Mesodermal cell (in vitro differentiated cells): ENCODE measurements around the gene KDM1A.

ENCODE experiments used
- H3K27ac ChIP-seq: 2 replicates; pipeline ENCODE4 v1.7.0; 2013; ENCODE audit warnings: mild to moderate bottlenecking, low read depth, low read length, moderate library complexity; ENCODE audit not compliant: severe bottlenecking
- H3K36me3 ChIP-seq: 2 replicates; pipeline ENCODE4 v1.7.1; 2013; ENCODE audit warnings: mild to moderate bottlenecking, low read length, moderate library complexity; ENCODE audit not compliant: control insufficient read depth, insufficient read depth
- H3K4me1 ChIP-seq: one replicate; pipeline ENCODE4 v1.7.1; 2013; ENCODE audit warnings: mild to moderate bottlenecking, low read length; ENCODE audit not compliant: insufficient read depth, control insufficient read depth, poor library complexity, severe bottlenecking
- H3K4me3 ChIP-seq: 2 replicates; pipeline ENCODE4 v1.7.0; 2013; ENCODE audit warnings: low read length, control low read depth, mild to moderate bottlenecking; ENCODE audit not compliant: insufficient read depth, poor library complexity, severe bottlenecking; ENCODE audit errors: extremely low read depth
- H3K9me3 ChIP-seq: 2 replicates; pipeline ENCODE4 v1.7.1; 2013; ENCODE audit warnings: mild to moderate bottlenecking, low read length, moderate library complexity; ENCODE audit not compliant: control insufficient read depth
- WGBS, 2 experiments: methylation state at CpG; one replicate each; pipeline ENCODE4 v1.1.5; 2013; ENCODE audit warnings: missing lambda C conversion rate in 2 of 2; ENCODE audit not compliant: insufficient coverage in 2 of 2; 5-methylcytosine and 5-hydroxymethylcytosine counted together

The KDM1A gene

DNA sequence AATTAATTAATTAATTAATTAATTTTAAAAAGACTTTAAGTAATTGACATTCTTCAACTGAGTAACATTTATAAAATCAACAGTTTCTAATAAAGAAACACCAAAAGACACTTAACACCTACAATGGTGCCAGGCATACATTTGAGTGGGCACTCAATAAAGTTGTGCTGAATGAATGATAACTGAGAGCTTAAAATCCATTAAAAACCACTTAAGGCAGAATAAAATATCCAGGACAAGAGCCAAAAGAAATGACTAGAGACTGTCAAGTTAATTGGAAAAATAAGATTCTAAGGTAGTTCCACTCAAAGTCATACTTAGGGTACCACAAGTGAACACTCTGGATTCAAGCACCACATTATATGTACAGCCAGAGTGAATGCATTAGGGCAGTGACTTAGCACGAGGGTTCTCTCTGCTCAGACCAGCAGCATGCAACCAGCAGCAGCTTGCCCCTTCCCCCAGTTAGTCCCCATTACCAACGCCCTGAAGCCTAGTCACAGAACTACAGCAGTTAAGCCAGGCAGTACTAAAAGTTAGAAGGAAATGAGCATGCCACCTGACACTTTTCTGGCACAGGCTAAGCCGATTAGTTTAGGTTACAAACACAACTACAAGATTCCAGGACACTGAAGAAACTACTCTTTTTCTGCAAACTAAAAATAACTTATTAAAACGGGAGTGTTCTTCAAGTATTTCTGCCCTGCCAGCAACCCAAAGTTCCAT, 102.9 kb downstream of the KDM1A start:
- H3K4me3 ChIP-seq: no peak overlapping the region
- H3K9me3 ChIP-seq: no peaks in the 10 kb centered on the region
- 78 to 87% methylated on average over 2 to 4 of the region's 4 CpGs for WGBS, 2 experiments
- H3K4me1 ChIP-seq: peaks cover 15% of the 10 kb centered on the region
- H3K27ac ChIP-seq: no peak overlapping the region
- peaks cover 3% of the 10 kb centered on the region for H3K36me3 ChIP-seq

GRCh38 chr1:23122796-23123195, 103.5 kb downstream of the KDM1A start:
- H3K36me3 ChIP-seq: peaks cover 3% of the 10 kb centered on the region
- 75% methylated on average over 3 to 4 of the region's 4 CpGs for WGBS, 2 experiments
- no peak overlapping the region for H3K27ac ChIP-seq
- H3K9me3 ChIP-seq: no peaks in the 10 kb centered on the region
- no peak overlapping the region for H3K4me3 ChIP-seq
- H3K4me1 ChIP-seq: peaks cover 15% of the 10 kb centered on the region

DNA sequence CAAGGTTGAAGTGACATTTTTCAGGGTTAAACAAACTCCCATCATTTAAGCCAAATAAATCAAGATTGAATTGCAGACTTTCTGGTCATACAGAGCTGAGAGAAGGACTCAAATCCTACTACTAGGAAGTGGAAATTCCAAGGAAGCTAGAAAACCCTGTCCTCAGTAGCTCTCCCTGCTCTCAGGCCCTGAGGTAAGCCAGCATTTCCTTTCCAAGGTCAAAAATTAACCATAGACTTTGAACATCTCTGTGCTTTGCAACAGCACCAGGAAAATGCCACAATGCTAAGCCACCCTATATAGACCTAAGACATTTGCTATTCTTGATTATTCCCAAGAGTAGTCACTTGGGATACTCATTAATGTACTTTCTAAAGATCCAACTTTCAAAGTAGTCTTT, 104.3 kb downstream of the KDM1A start:
- H3K4me1 ChIP-seq: peaks cover 15% of the 10 kb centered on the region
- peaks cover 3% of the 10 kb centered on the region for H3K36me3 ChIP-seq
- H3K4me3 ChIP-seq: no peak overlapping the region
- no peak overlapping the region for H3K27ac ChIP-seq
- H3K9me3 ChIP-seq: no peaks in the 10 kb centered on the region

DNA sequence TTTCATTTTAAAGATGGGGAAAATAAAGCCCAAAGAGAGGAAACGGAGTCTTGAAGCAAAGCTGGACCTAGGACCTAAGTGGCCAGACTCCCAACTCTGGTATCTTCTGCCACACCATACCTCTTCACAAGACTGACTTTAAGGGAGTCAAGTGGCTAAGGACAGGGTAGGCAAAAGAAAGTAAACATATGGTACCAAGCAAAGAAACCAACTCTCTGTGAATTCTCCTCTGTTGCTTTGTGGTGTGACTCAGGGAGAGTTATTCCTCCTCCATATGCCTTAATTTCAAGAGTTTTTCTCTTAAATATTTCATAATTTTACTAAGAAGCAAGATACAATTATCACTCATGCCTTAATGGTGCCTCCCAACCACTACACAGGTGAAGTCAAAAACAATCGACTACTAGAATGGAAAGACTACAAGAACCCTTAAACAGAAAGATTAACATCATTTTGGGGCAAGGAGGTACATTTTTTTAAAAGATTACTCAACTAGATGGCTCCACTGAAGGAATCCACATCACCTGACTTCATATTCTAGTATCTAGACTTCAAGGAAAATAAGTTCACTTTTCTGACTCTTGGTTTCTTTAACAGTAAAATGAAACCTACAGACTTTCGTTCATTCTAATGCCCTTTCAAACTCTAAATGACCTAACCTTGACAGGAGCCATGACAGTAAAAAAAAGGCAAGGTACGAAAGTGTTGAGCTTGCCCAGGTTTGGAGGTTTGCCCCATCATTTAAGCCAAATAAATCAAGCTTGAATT, 105.2 kb downstream of the KDM1A start:
- peaks cover 15% of the 10 kb centered on the region for H3K4me1 ChIP-seq
- no peaks in the 10 kb centered on the region for H3K9me3 ChIP-seq
- H3K36me3 ChIP-seq: peaks cover 10% of the 10 kb centered on the region
- WGBS, 2 experiments: 90 to 100% methylated on average over 2 of the region's 4 CpGs
- H3K27ac ChIP-seq: no peak overlapping the region
- H3K4me3 ChIP-seq: no peak overlapping the region

GRCh38 chr1:23125489-23125888, 106.2 kb downstream of the KDM1A start:
- peaks cover 8% of the 10 kb centered on the region for H3K4me1 ChIP-seq
- no peak overlapping the region for H3K4me3 ChIP-seq
- 90 to 100% methylated on average over 1 to 2 of the region's 4 CpGs for WGBS, 2 experiments
- no peaks in the 10 kb centered on the region for H3K9me3 ChIP-seq
- peaks cover 11% of the 10 kb centered on the region for H3K36me3 ChIP-seq
- no peak overlapping the region for H3K27ac ChIP-seq

- peaks cover 11% of the 10 kb centered on the region for H3K36me3 ChIP-seq
- no peaks in the 10 kb centered on the region for H3K9me3 ChIP-seq
- H3K27ac ChIP-seq: no peak overlapping the region
- H3K4me1 ChIP-seq: peaks cover 7% of the 10 kb centered on the region
- no peak overlapping the region for H3K4me3 ChIP-seq
- no CpG with 5 or more reads among the region's 1 CpG for WGBS, 2 experiments
Measured at GRCh38 chr1:23126200-23126599, 106.9 kb downstream of the KDM1A start.

DNA sequence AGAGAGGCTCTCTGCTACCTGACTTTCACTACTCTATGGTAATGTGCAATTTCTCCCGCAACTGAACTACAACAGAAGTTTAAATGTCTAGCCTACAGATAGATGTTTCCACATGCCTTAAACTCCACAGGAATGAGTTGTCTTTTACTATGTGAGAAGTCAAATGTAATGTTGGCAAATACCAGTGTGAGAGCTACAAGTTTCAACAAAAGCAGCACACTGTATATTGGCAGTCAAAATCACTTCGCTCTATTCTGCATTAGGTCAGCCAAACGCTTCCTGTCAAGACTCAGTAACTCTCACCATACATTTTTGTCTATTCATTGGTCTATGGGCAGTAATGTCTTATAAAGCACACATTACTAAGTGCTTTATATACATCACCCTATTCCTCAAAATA, 107.5 kb downstream of the KDM1A start:
- 100% methylated on average over 1 to 2 of the region's 3 CpGs for WGBS, 2 experiments
- peaks cover 11% of the 10 kb centered on the region for H3K36me3 ChIP-seq
- peaks cover 7% of the 10 kb centered on the region for H3K4me1 ChIP-seq
- no peaks in the 10 kb centered on the region for H3K9me3 ChIP-seq
- no peak overlapping the region for H3K4me3 ChIP-seq
- peak overlapping the region; percentile 24 for H3K27ac ChIP-seq

DNA sequence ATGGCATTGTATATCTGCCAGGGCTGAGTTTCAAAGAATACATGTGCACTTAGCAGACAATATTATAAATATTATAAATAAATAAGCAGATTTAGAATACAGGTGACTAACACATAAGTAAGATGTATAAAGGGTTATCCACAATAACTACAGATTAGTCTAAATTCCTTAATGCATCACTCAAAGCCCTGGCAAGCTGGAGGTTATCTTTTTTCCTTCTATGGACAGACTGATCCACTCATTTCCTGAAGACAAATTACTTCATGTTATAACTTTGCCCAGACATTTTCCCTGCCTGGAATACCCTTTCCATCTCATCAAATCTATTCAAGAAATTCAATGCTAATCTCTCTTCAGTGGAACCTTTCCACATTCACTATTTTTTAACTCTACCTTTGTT, 110.6 kb downstream of the KDM1A start:
- Histone ChIP-seq H3K4me1 (no peaks in the 10 kb centered on the region), H3K27ac (no peak overlapping the region), H3K9me3 (no peaks in the 10 kb centered on the region), H3K36me3 (peaks cover 18% of the 10 kb centered on the region), H3K4me3 (no peak overlapping the region)

DNA sequence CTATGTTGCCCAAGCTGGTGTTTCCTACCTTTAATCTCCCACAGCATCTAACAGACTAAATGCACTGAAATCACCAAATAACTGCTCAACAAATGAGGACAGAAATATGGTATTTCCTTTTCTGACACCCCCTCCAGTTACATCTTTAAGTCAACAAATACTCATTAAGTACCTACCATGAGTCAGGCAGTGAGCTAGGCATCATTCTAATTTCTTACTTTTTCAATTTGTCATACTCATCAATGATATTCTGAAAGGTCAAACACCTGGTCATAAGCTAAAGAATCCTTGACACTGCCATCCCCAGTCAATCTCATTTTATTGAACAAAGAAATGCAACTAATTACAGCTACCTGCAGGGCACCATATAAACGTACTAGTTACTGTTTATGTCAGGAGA, 112.8 kb downstream of the KDM1A start:
- Histone ChIP-seq H3K4me1 (no peaks in the 10 kb centered on the region), H3K4me3 (no peak overlapping the region), H3K27ac (no peak overlapping the region), H3K9me3 (no peaks in the 10 kb centered on the region), H3K36me3 (peaks cover 18% of the 10 kb centered on the region)
- WGBS, 2 experiments: 83 to 100% methylated on average over 1 of the region's 1 CpG
